Thoracic aorta (tissue), 2 donors: Measurements from ENCODE around the gene A2M. TPM values are rescaled to one million over a fixed set of nuclear protein-coding genes. Genes with fewer than 3 reads are reported as not detected.

Source experiments
- ATAC-seq: fragments of 150-250 bp; one replicate; pipeline ENCODE4 v1.8.0; 2017; ENCODE audit warnings: low read depth; ENCODE audit not compliant: insufficient number of reproducible peaks, low FRiP score
- DNase-seq: peaks from one replicate; pipeline ENCODE4 v3.0.0-alpha.2; 2020; ENCODE audit warnings: low spot score
- H3K27ac ChIP-seq, 2 donors: fragments of 200-600 bp; sonication (generic); 1 replicate in 1 of 2; 2 replicates in 1 of 2; pipeline ENCODE4 v1.5.1; 2016; ENCODE audit warnings: mild to moderate bottlenecking in 2 of 2, moderate library complexity in 2 of 2
- H3K27me3 ChIP-seq: fragments of 200-600 bp; sonication (generic); replicated peaks from 2 replicates; pipeline ENCODE4 v1.6.0; 2016; ENCODE audit warnings: mild to moderate bottlenecking; ENCODE audit not compliant: insufficient read depth
- H3K36me3 ChIP-seq: fragments of 200-600 bp; sonication (generic); one replicate; pipeline ENCODE4 v1.5.1; 2016
- H3K4me1 ChIP-seq, 2 donors: fragments of 200-600 bp; sonication (generic); 1 replicate in 1 of 2; 2 replicates in 1 of 2; pipeline versions ENCODE4 v1.5.1 to v1.6.0; 2016; ENCODE audit warnings: low read depth in 2 of 2, mild to moderate bottlenecking in 1 of 2; ENCODE audit not compliant: control insufficient read depth in 1 of 2
- H3K4me3 ChIP-seq: fragments of 200-600 bp; sonication (generic); 2 replicates; pipeline ENCODE4 v1.5.1; 2016; ENCODE audit warnings: mild to moderate bottlenecking
- H3K9me3 ChIP-seq: fragments of 200-600 bp; sonication (generic); 2 replicates; pipeline ENCODE4 v1.5.1; 2016
- total RNA-seq, 2 donors: library from RNA; depleted of rRNA; stranded (reverse); fragments of >200 nt; gene quantifications; one replicate each; pipeline versions ENCODE4 v1.1.0 to v1.2.3, GENCODE V29; 2016
- TF ChIP-seq, protein P1 (sequence below): fragments of 200-600 bp; sonication (generic); IDR thresholded peaks from one replicate; pipeline ENCODE4 v1.5.1; 2019; ENCODE audit warnings: antibody characterized with exemption

A2M gene
- total RNA-seq, 2 donors from 2014 or later: 1,073 to 1,118 TPM

DNA sequence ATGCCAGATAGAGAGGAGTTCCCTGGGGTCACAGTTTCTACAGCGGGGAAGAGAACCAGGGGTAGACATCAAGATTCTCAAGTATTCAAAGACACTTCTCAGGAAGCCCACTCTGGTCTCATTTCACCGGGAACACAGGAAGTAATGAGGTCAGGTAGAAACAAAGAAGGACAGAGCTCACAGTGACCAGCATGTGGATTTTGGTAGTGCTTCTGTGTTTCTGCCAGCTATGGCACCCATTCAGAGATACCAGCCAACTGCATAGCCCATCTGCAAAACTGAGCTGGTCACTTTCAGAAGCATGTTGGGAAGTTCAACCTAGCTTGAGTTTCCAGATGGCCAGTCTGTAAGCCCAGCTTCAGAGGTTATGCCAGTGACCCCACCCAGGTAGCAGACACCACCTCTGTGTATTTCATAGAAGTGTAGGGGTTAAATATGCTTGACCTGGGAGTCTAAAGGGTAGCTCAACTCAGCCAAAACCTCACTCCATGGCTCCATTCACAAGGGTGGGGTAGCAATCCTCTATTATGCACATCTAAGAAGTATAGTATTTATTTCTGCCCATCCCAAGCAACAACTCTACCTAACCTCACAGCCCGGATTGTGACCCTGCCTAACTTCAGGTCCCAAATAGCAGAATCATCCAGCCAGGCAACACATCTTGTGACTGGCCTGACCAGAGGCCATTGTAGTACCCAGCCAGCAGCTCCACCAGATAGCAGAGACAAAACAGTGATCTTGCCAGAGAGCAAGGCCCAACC, 33.9 kb downstream of the A2M start:
- no peaks in the 10 kb centered on the region for H3K4me1 ChIP-seq
- H3K36me3 ChIP-seq: peaks cover 75% of the 10 kb centered on the region
- TF ChIP-seq, protein P1, sequence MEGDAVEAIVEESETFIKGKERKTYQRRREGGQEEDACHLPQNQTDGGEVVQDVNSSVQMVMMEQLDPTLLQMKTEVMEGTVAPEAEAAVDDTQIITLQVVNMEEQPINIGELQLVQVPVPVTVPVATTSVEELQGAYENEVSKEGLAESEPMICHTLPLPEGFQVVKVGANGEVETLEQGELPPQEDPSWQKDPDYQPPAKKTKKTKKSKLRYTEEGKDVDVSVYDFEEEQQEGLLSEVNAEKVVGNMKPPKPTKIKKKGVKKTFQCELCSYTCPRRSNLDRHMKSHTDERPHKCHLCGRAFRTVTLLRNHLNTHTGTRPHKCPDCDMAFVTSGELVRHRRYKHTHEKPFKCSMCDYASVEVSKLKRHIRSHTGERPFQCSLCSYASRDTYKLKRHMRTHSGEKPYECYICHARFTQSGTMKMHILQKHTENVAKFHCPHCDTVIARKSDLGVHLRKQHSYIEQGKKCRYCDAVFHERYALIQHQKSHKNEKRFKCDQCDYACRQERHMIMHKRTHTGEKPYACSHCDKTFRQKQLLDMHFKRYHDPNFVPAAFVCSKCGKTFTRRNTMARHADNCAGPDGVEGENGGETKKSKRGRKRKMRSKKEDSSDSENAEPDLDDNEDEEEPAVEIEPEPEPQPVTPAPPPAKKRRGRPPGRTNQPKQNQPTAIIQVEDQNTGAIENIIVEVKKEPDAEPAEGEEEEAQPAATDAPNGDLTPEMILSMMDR: no peak
- no peak for ATAC-seq
- no peak overlapping the region for H3K4me3 ChIP-seq
- no peak for DNase-seq
- H3K9me3 ChIP-seq: peaks cover 10% of the 10 kb centered on the region
- no peak overlapping the region for H3K27ac ChIP-seq
- no peaks in the 10 kb centered on the region for H3K27me3 ChIP-seq

DNA sequence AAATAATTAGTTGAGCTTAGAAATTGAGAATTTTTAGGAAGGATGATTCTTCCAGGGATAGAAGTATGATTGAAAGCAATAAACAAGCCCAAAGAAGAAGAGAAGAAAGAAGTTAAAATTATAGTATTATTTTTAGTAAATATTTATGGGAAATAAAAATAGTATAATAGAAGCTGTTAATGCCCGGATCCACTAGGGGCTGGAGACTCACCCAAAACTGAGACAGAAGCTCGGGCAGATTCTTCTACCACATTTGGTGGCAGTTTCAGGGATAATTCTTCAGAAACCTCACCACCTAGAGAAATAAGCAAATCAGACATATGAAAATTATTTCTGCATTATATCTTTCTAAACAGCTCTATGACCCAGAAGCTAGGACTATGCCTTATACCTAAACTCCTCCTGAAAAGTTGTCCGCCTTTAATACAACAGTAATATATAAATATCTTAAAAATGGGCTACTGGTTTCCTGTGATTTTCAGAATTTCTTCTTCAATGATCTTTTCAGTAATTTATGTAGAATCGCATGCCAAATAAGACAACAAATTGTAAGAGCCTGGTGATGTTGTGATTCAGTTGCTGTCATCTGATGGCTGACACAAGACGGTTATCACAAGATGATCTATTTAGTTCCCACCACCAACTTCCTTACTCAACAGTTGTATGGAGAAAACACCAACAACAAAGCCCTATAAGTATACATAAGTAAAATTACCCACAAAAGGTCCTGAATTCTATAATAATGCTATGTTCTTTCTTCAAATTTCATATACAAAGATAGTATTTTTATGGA, 35.6 kb downstream of the A2M start:
- no peak overlapping the region for H3K4me3 ChIP-seq
- H3K4me1 ChIP-seq: no peaks in the 10 kb centered on the region
- peaks cover 10% of the 10 kb centered on the region for H3K9me3 ChIP-seq
- TF ChIP-seq, protein P1: no peak
- peaks cover 76% of the 10 kb centered on the region for H3K36me3 ChIP-seq
- H3K27ac ChIP-seq: no peak overlapping the region
- DNase-seq (no peak), ATAC-seq (no peak)
- no peaks in the 10 kb centered on the region for H3K27me3 ChIP-seq

DNA sequence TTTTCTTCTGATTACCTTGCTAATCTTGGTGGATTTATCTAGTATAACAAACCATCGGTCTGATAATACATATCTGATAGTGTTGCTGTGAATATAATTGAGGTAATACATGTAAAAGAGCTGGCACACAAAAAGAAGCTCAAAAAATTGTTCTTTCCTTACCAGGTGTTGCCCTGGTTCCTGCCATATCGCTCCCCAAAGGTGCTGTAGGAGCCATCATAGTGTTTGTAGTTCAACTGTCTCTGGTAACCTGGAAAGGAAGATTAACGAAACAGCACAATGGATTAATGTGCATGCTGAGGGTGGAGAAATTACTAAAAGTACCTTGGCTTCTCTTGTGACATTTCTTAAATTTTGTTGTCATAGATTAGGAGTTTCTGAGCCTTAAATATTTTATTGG, 36.6 kb downstream of the A2M start:
- Histone ChIP-seq H3K9me3 (peaks cover 4% of the 10 kb centered on the region), H3K4me1 (no peaks in the 10 kb centered on the region), H3K27me3 (no peaks in the 10 kb centered on the region), H3K36me3 (peaks cover 82% of the 10 kb centered on the region), H3K4me3 (no peak overlapping the region), H3K27ac (no peak overlapping the region)
- TF ChIP-seq, protein P1: no peak
- DNase-seq: no peak
- ATAC-seq: no peak

DNA sequence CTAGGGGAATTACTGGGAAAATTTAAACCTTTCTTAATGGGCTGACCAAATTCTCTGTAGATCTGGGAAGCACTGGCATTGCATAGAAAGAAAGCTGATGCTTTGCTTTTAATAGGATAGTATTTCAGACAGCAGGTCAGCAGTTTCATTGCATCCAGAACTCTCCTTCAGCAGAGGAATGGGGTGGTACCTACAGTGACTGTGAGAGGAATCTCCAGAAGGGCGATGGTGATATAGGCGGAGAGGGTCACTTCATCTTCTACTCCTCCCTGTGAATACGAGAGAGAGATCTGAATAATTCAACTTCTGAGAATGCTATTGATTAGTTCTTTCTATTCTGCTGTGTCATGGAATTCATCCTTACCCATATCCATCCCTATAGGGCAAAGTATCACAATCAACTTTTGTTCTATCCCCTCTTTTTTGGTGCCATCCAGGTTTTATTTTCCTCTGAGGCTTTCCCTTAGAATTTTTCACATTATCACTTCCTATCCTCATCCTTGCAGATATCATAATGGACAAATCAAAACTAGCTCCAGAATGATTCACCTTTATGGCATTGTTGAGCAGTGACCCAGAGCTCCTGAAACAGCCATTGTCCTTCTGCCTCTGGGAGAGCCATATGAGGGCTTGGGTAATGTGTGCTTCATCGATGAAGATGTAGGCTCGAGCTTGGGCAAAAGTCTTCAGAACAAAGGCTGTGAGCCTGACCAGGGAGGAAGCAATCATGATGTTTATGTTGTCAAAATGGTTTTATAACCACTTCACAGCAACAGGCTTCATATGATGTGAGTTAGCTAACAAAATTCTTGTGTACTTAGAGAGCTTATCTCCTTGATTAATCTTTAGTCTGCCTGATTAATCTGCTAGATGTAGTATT, 38.3 kb downstream of the A2M start:
- Histone ChIP-seq H3K4me1 (no peaks in the 10 kb centered on the region), H3K27me3 (no peaks in the 10 kb centered on the region), H3K36me3 (peaks cover 78% of the 10 kb centered on the region), H3K27ac (peak overlapping the region in 1 of 2 donors; percentile 34), H3K4me3 (no peak overlapping the region), H3K9me3 (no peaks in the 10 kb centered on the region)
- no peak for ATAC-seq
- TF ChIP-seq, protein P1: no peak
- no peak for DNase-seq
